NCI-H510A treated with DMSO at 0.1 percent for 48 hours (cell line): ENCODE measurements around the gene TAMALIN.
A peak's percentile ranks its signal among the peaks of the same experiment; 100 is the strongest.

Source experiments
- DNase-seq: peaks from one replicate; lab custom pipeline; 2025; lab: John Stamatoyannopoulos, UW

Gene TAMALIN

GRCh38 chr12:52037248-52037861, 30.6 kb downstream of the TAMALIN start:
- DNase-seq, result no peak

DNA sequence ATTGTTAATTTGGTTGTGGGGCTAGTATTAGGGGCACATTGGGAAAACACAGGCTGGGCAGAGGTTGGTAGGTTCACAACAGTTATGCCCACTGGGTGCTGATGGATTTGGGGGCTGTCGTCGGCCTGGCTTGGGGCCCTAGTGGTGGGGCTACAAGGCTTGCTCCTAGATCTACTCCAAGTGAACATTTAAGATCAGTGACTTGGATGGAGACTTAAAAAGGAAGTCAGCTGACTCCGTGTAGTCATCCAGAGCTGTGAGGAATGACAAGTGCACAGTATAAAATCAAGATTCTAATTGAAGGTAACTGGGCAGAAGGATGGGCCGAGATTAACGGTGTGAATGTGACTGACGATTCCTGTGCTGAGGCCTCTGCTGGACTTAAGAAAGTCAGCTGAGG, 31.7 kb downstream of the TAMALIN start:
- DNase-seq, result no peak

DNA sequence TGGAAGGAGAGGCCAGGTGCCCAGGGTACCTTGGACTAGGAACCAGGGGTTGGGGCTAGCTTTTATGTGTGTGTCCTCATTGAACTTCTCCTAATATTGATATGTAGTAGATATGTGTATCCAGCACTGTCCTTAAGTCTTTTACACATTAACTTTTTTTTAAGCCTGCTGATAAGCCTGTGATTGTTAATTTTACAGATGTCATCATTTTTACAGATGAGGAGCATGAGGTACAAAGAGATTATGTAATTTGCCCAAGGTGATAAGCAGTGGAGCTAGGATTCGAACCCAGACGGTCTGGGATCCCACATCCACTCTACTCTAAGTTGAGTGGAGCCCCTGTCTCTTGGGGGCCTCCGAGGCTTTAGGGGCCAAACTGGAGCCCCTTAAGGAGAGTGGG, 34.3 kb downstream of the TAMALIN start:
- no peak for DNase-seq

- no peak for DNase-seq
These were observed 35.0 kb downstream of the TAMALIN start for GRCh38 chr12:52041695-52042123.

GRCh38 chr12:52042706-52043385, 36.1 kb downstream of the TAMALIN start:
- DNase-seq, result peak; percentile 33

DNA sequence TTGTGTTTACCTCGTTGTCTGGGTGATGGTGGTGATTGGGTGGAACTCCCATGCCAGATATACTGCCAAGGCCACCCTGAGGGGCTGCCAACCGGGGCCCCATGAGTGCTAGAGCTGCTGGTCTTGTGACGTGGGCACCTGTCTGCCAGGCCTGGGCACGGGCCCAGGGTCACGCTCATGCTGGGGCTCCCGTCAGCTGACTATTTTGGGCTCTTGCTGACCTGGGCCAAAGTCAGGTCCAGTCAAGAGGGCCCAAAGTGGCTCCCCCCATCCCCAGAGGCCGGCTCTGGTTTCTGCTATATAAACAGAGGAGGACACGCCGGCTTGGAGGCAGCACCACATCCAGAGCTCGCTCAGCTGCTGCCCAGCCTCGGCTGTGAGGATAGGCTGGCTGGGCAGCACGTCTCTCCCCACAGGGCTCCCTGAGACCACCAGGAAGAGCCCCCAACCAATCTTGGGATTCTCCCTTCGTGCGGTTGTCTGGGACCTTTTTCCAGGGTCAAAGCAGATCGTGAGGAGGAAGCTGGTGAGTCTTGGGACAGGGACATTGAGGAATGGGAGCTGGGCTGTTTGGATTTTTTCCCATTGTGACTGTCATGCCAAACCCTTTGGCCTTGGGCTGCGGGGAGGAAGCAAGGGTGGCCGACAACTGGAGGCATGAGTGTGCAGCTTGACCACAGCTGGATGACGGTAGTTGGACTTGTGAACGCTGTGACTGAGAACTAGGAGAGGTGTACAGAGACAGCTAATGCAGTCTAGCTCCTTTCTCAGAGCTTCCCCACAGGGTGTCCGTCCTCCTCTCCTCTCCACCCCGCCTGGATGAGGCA, 36.9 kb downstream of the TAMALIN start:
- DNase-seq, result no peak

DNA sequence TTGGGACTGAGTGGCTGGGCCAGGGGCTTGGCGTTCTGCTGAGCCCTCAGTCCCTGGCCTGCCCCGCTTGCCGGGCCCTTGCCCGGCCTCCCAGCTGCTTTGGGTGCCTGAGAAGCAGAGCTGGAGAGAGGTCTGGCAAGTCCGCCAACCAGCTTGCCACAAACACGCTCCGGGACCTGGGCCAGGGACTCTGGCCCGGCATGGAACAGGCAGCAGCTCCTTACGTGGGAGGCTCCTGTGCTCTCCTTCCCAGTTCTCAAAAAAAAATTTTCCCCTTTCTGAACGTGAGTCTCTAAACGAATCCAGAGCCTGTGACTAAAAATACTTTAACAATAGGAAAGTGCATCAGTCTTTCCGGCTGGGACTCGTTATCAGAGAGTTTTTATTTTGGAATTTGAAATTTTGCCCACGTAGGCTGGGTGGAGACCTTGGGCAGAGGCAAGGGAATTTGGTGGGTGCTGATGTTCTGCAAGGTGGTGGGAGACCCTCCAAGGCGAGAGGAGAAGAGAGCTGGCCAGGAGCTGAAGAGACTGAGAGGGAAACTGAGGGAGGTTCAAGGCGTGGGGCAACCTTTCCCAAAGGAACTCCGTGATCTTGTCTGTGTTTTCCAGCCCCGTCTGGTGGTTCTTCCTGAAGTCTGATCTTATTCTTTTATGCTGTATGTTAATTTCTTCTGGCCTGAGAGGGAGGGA, 37.7 kb downstream of the TAMALIN start:
- no peak for DNase-seq

DNA sequence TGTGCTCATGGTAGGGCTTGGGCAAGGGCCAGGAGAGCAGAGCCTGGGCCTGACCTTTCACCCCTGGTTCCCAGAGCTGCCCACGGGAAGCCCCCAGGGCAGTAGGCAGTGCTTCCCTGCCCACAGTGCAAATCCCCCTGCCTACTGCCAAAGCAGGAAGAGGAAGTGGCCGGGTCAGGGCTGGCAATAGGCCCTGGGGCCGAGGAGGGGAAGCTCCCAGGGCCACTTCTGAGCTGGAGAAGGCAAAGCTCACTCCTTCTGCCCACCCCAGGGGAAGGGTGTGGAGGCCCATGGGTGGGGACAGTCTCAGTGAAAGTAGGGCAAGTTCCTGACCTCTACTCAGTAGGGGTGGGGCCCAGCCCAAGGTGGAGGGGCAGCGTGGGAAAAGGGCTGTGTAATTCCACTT, 39.1 kb downstream of the TAMALIN start:
- no peak for DNase-seq

- no peak for DNase-seq
These were observed 40.1 kb downstream of the TAMALIN start for GRCh38 chr12:52046859-52047258.

DNA sequence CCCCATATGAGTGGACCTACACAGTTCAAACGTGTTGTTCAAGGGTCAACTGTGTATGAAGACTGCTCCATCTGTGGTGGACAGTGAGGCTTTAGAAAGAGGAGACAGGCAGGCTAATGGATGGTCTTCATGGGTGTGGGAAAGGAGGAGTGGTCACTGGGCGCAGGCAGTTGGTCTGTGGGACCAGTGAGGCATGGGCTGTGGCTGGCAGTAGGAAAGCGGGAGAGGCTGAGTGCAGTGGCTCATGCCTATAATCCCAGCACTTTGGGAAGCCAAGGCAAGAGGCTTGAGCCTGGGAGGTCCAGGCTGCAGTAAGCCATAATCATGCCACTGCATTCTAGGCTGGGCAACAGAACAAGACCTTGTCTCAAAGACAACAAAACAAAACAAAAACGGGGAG, 42.5 kb downstream of the TAMALIN start:
- DNase-seq, result no peak

DNA sequence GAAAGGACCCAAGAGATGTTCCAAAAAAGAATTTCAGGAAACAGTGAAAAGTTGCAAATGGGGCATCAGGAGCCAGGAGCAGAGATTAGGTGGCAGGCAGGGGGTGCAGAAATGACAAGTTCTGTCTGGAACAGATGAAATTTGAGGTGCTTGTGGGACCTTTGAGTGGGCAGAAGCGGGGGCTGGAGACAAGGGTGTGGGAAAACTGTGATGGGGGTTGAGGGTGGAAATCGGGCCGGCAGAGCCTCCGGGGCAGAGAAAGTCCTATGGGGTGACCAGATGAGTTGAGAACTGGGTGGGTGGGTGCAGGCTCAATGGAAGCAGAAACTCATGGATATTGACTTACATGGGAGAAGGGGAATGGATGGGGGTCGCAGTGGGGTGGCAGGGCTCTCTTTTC, 42.9 kb downstream of the TAMALIN start:
- DNase-seq, result no peak

DNA sequence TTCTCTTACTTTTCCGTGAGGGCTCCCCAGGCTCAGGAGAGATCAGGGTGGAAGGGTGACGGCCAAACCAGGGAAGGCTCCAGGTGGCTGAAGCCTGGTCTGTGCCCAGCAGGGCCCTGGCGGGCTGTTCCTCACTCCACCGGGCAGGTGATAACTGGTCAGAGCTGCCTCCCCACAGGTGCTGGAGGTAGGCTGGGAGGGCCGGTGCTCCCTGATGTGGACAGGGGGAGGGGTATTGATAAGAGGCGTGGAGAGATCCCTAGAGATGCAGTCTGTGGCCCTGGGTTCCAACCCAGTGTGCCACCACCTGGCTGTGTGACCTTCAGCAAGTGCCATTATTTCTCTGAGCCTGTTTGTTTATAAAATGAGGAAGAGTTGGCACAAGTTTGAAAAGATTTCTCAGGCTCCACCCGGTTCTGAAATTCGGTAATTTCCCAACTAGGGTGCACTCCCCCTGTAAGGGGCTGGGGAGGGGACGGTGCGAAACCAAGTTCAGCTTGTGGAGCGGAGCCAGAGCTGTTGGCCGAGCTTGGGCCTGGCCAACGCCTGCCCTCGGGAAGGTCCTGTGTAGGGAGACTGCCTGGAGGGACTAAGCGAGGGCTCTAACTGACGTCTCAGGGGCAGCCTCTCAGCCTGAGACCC, 43.5 kb downstream of the TAMALIN start:
- peak; percentile 58 for DNase-seq

GRCh38 chr12:52050758-52051541, 44.2 kb downstream of the TAMALIN start, which contains the start of gene NR4A1:
TSS of gene NR4A1 (plus strand) at chr12:52051442. CDS start at chr12:52054329, 2,887 bp downstream.
- peak; percentile 92 for DNase-seq

DNA sequence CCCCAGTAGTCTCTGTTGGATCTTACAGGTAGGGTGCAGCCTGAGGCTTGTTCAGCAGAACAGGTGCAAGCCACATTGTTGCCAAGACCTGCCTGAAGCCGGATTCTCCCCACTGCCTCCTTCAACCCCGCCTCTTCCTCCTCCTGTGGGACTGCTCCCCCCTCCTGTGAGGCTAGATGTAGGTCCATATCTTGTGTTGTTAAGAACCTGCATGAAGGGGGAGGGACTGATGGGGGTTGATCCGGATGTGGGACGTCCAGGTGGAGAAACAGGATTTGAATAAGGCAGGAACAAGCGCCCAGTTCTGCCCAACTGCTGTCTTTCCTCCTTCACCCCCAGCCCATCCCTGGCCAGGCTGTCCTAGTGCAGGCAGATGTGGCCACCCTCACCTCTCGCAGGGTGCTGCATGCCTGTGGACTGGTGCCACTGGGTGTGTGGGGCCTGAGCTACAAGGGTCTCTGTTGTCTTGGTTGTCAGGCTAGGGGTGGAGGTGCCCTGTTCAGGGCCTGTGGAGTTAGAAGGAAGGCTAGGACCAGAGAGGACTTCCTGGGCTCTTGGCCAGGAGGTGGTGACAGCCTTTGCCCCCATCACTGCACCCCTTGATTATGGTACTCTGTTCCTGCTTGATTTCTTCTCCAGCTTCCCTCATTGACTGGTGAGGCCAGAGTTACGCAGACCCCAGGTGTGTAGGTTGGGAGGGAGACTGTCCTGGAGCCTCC, 45.9 kb downstream of the TAMALIN start:
- no peak for DNase-seq

DNA sequence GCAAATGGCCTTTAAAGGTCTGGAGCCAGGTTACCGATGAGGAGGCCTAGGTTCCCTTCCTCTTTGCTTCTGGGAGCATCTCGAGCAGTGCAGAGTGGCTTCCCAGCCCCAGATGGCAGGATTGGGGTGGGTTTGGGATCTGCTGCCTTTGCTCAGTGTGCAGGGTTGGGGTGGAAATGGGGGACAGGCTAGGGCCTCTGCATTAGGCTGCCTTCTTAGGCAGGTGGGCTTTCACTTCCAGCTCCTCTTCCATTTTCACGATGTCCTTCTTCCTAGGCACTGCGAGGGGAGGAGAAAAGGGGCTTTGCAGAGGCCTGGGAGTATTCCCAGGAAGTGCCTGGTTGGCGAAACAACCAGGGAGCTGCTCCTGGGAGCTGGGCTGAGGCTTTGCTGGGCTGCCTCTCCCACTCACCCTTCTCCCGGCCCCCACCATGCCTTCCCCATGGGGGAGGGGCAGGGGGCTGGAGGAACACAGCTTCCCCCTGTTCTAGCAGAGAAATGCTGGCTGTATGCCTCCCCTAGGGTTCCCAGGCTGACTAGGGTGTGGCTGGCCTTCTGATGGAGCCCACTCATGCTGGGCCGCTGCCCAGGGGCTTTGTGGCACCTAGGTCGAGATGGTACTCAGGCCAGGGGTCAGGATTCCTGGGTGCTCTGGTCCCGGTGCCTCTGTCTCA, 46.9 kb downstream of the TAMALIN start:
- DNase-seq, result no peak

DNA sequence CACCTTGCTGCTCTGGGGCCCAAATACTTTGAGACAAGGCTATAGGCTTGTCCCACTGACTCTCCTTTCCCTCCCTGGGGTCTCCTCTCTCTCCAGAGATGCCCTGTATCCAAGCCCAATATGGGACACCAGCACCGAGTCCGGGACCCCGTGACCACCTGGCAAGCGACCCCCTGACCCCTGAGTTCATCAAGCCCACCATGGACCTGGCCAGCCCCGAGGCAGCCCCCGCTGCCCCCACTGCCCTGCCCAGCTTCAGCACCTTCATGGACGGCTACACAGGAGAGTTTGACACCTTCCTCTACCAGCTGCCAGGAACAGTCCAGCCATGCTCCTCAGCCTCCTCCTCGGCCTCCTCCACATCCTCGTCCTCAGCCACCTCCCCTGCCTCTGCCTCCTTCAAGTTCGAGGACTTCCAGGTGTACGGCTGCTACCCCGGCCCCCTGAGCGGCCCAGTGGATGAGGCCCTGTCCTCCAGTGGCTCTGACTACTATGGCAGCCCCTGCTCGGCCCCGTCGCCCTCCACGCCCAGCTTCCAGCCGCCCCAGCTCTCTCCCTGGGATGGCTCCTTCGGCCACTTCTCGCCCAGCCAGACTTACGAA, 47.6 kb downstream of the TAMALIN start:
- no peak for DNase-seq

DNA sequence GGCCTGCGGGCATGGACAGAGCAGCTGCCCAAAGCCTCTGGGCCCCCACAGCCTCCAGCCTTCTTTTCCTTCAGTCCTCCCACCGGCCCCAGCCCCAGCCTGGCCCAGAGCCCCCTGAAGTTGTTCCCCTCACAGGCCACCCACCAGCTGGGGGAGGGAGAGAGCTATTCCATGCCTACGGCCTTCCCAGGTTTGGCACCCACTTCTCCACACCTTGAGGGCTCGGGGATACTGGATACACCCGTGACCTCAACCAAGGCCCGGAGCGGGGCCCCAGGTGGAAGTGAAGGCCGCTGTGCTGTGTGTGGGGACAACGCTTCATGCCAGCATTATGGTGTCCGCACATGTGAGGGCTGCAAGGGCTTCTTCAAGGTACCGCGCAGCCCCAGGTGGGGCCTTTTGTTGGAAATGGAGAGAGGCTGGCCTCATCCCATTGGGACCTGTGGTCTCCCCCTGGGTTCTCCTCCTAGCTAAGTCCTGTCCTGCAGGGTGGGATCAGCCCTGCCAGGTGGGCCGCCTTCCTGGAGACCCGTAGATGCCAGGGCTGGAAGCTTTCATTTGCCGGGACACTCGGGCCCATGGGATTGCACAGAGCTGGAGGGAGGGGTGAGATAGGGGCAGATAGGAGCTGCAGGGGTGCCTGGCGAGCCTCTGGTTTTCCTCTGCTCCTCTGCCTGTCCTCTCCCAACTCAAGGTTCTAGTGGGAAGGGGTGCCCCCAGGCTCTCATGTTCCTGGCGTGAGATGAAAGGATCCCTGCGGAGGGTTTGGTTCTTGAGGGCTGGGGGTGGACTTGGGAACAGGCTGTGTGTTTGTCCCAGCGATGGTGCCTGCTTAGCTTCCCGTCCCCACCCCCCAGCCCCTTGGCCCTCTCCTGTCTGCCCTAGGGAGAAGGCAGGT, 48.3 kb downstream of the TAMALIN start:
- no peak for DNase-seq
